Measurements from ENCODE around the gene NHEJ1.

DNA sequence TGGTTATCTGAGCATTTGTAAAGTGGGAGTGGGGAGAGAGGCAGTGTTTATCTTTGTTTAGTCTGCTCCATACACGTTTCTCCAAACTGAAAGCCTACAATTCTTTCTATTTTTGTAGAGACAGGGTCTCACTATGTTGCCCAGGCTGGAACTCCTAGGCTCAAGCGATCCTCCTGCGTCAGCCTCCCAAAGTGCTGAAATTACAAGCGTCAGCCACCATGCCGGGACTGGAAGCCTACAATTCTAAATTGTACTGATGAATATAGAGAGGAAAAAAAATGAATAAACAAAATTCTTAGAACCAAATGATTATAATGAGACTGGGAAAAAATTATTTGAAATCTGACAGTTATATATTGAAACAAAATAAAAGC is 44.5 kb upstream of the NHEJ1 start:
- no peak for TF ChIP-seq ZNF274 (IDR thresholded peaks at IDR 0.05; ENCODE audit: low read depth, low read length)
- no peak for TF ChIP-seq SUZ12 (IDR thresholded peaks at IDR 0.05; ENCODE audit: extremely low read depth, insufficient read depth, insufficient read length)
